ENCODE data around the gene EFCAB6.

DNA sequence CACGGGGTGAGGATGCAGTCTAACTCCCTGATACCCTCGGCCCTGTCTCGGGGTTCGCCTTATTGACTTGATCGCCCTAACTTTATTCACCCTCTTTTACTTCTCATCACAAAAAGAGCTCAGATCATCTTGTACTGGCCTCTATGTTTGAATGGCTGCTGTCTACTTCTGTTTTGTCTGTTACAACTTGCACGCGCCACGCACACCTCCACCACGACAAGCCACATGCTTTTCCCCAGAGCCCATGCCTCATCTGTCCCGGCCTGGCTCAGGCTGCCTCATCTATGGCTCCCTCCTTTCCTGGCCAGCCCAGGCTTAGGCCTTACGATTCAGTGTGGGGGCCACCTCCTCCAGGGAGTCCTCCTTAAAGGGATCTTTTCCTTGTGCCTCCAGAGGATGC is 180.9 kb downstream of the EFCAB6 start:
- TF ChIP-seq, protein P1, sequence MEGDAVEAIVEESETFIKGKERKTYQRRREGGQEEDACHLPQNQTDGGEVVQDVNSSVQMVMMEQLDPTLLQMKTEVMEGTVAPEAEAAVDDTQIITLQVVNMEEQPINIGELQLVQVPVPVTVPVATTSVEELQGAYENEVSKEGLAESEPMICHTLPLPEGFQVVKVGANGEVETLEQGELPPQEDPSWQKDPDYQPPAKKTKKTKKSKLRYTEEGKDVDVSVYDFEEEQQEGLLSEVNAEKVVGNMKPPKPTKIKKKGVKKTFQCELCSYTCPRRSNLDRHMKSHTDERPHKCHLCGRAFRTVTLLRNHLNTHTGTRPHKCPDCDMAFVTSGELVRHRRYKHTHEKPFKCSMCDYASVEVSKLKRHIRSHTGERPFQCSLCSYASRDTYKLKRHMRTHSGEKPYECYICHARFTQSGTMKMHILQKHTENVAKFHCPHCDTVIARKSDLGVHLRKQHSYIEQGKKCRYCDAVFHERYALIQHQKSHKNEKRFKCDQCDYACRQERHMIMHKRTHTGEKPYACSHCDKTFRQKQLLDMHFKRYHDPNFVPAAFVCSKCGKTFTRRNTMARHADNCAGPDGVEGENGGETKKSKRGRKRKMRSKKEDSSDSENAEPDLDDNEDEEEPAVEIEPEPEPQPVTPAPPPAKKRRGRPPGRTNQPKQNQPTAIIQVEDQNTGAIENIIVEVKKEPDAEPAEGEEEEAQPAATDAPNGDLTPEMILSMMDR (IDR thresholded peaks at IDR 0.05): no peak
- no peak for TF ChIP-seq POLR2A (IDR thresholded peaks at IDR 0.05)

Data from transverse colon (tissue), 3 donors.